Activated CD8-positive, alpha-beta T cell treated with anti-CD3 and anti-CD28 coated beads for 36 hours (primary cell): Measurements from ENCODE around the gene OR6B1. TPM values are rescaled to one million over a fixed set of nuclear protein-coding genes. Genes with fewer than 3 reads are reported as not detected.
"Not testable (repeated sequence)": the region's sequence is repeated elsewhere in the genome, so short reads cannot be mapped to it uniquely, and the experiment has no call there.

Experiments used
- ATAC-seq: fragments of 200-7000 bp; cut with Tn5 transposase; one replicate; pipeline ENCODE4 v1.10.0; 2021; ENCODE audit warnings: mild to moderate bottlenecking, moderate library complexity
- CTCF ChIA-PET: fragments of 350-600 bp; sonication (Branson Sonifier 250); formaldehyde crosslinking; loops from one replicate; lab custom pipeline; 2021; ENCODE audit warnings: antibody characterized with exemption; lab: Charles Lee
- POLR2A ChIA-PET: fragments of 350-600 bp; sonication (Branson Sonifier 250); formaldehyde crosslinking; loops from one replicate; lab custom pipeline; 2021; ENCODE audit warnings: antibody characterized with exemption; lab: Charles Lee
- DNase-seq: peaks from one replicate; pipeline ENCODE4 v3.0.0-alpha.2; 2020
- H3K27ac Mint-ChIP-seq: one replicate; pipeline ENCODE4 v1.8.0; 2021; ENCODE audit warnings: mild to moderate bottlenecking, mixed read lengths
- H3K27me3 Mint-ChIP-seq: one replicate; pipeline ENCODE4 v1.8.0; 2021; ENCODE audit warnings: mixed read lengths
- H3K36me3 Mint-ChIP-seq: one replicate; pipeline ENCODE4 v1.8.0; 2021; ENCODE audit warnings: low read depth, mixed read lengths
- H3K4me1 Mint-ChIP-seq: one replicate; pipeline ENCODE4 v1.8.0; 2021; ENCODE audit warnings: low read depth, mixed read lengths
- H3K4me3 Mint-ChIP-seq: one replicate; pipeline ENCODE4 v1.8.0; 2021; ENCODE audit warnings: mild to moderate bottlenecking, moderate library complexity, mixed read lengths
- H3K9me3 Mint-ChIP-seq: one replicate; pipeline ENCODE4 v1.8.0; 2021; ENCODE audit warnings: mixed read lengths
- CTCF ChIP-seq: fragments of 200-600 bp; IDR thresholded peaks from one replicate; pipeline ENCODE4 v1.8.0; 2022; ENCODE audit warnings: antibody characterized with exemption, mild to moderate bottlenecking
- intact Hi-C: fragments of 100-400 bp; cut with micrococcal nuclease; formaldehyde crosslinking; loops from one replicate; pipeline ENCODE4 v1.10.0; 2022
- total RNA-seq, 2 experiments: library from RNA; stranded (reverse); gene quantifications; one replicate each; pipeline ENCODE4 v1.2.3, GENCODE V29; 2021

OR6B1 gene
- total RNA-seq, 2 experiments from 2014 or later: not detected

- Mint-ChIP-seq H3K4me1 (no peaks in the 10 kb centered on the region), H3K27me3 (peaks cover 20% of the 10 kb centered on the region), H3K9me3 (no peaks in the 10 kb centered on the region), H3K36me3 (no peaks in the 10 kb centered on the region), H3K4me3 (no peak overlapping the region), H3K27ac (no peak overlapping the region)
- CTCF ChIA-PET: no interaction called here
- intact Hi-C loops: no loop called here
- ATAC-seq: no peak
- no peak for TF ChIP-seq CTCF
- POLR2A ChIA-PET: no interaction called here
- DNase-seq: no peak
These were observed 37.4 kb downstream of the OR6B1 start for GRCh38 chr7:144037414-144038035.

DNA sequence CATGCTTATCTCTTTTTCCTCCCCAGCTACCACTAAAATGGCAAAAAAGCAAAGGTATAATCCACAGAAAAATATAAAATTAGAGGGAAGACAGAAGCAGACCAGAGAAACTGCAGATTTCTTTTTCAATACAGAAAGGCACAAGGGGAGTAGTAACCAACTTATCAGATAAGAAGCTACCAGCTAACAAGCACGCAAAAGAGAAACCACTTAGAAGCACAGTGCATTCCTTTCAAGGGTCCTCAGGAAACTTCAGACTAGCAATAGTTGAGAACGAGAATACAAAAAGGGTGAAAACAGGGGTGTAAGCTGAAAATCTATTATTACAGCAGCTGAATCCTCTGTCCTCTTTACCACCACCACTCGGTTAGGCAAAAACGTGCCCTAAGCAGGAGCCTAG, 38.8 kb downstream of the OR6B1 start:
- no peak overlapping the region for H3K27ac Mint-ChIP-seq
- peaks cover 14% of the 10 kb centered on the region for H3K27me3 Mint-ChIP-seq
- no peak for TF ChIP-seq CTCF
- POLR2A ChIA-PET: no interaction called here
- no peak overlapping the region for H3K4me3 Mint-ChIP-seq
- ATAC-seq (no peak), DNase-seq (no peak)
- no peaks in the 10 kb centered on the region for H3K36me3 Mint-ChIP-seq
- CTCF ChIA-PET: no interaction called here
- H3K9me3 Mint-ChIP-seq: no peaks in the 10 kb centered on the region
- H3K4me1 Mint-ChIP-seq: no peaks in the 10 kb centered on the region
- intact Hi-C loops: no loop called here

DNA sequence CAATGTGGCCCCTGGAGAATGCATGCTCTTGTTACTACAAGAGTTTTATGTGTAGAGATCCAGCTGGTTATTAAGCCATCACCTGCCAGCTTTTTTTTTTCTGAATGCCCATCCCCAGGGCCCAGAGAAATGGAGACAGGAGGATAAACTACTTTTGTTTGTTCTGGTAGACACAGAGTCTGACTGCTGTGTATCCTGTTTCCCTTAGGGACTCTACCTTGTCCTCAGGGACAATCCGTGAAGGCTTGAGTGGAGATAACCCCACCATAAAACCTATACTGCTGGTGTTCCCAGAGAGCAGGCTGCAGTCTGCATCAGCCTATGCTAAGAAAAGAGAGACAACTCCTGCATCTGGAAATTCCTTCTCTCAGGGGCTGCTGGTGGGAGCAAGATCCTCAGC, 48.5 kb downstream of the OR6B1 start, which contains the start of gene OR2A5:
Gene OR2A5 (plus strand): TSS at position 301 of the 400 bp plus-strand sequence. CDS start 1,454 bp downstream, outside the sequence.
- no peak within 1 kb of the TSS for H3K27ac Mint-ChIP-seq
- no peaks in the 10 kb centered on the region for H3K4me1 Mint-ChIP-seq
- CTCF ChIA-PET: no interaction called here
- DNase-seq (no peak), ATAC-seq (no peak)
- no peaks in the 10 kb centered on the region for H3K9me3 Mint-ChIP-seq
- H3K36me3 Mint-ChIP-seq: no peaks in the 10 kb centered on the region
- no peak within 1 kb of the TSS for H3K4me3 Mint-ChIP-seq
- no peak for TF ChIP-seq CTCF
- POLR2A ChIA-PET: no interaction called here
- H3K27me3 Mint-ChIP-seq: peaks cover 10% of the 10 kb centered on the region
- intact Hi-C loops: no loop called here

DNA sequence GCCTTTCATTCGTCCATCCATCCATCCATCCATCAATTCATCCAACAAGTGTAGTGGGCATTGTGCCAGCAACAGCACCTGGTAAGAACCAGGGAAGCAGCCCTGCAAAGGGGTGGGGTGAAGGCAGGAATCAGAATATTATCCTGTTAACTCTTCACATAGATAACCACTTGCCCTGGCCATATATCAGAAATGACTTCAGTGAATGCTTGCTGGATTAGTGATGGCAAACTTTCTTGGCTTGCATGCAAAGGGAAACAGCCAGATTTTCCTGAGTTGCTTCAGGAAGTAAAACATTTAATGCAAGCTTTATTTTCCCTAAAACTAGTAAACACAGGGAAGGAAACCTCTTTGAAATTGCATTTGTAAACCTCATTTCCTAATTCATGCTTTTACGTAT, 49.4 kb downstream of the OR6B1 start:
- TF ChIP-seq CTCF: no peak
- intact Hi-C loops: no loop called here
- POLR2A ChIA-PET: no interaction called here
- no peak for ATAC-seq
- Mint-ChIP-seq H3K9me3 (no peaks in the 10 kb centered on the region), H3K36me3 (no peaks in the 10 kb centered on the region), H3K27ac (no peak overlapping the region), H3K4me1 (no peaks in the 10 kb centered on the region), H3K27me3 (peaks cover 12% of the 10 kb centered on the region), H3K4me3 (no peak overlapping the region)
- DNase-seq: no peak
- CTCF ChIA-PET: no interaction called here

GRCh38 chr7:144050093-144050492, 50.0 kb downstream of the OR6B1 start:
- no peak overlapping the region for H3K4me3 Mint-ChIP-seq
- H3K36me3 Mint-ChIP-seq: no peaks in the 10 kb centered on the region
- TF ChIP-seq CTCF: no peak
- H3K27ac Mint-ChIP-seq: no peak overlapping the region
- DNase-seq: no peak
- intact Hi-C loops: no loop called here
- POLR2A ChIA-PET: no interaction called here
- ATAC-seq: no peak
- peaks cover 12% of the 10 kb centered on the region for H3K27me3 Mint-ChIP-seq
- no peaks in the 10 kb centered on the region for H3K4me1 Mint-ChIP-seq
- no peaks in the 10 kb centered on the region for H3K9me3 Mint-ChIP-seq
- CTCF ChIA-PET: no interaction called here

GRCh38 chr7:144050884-144051283, 50.8 kb downstream of the OR6B1 start:
- H3K4me1 Mint-ChIP-seq, ATAC-seq, H3K9me3 Mint-ChIP-seq, H3K4me3 Mint-ChIP-seq, intact Hi-C loops, POLR2A ChIA-PET, DNase-seq, H3K27ac Mint-ChIP-seq, H3K36me3 Mint-ChIP-seq, CTCF ChIA-PET: not testable (repeated sequence)
- H3K27me3 Mint-ChIP-seq: peaks cover 12% of the 10 kb centered on the region
